Heart right ventricle (tissue), 16 donors: ENCODE measurements around the gene DGKA. TPM values are rescaled to one million over a fixed set of nuclear protein-coding genes. Genes with fewer than 3 reads are reported as not detected.

Experiments
- ATAC-seq, 8 donors: fragments of 200-7000 bp; cut with Tn5 transposase; one replicate each; pipeline ENCODE4 v1.9.1; 2020; ENCODE audit warnings: mild to moderate bottlenecking in 8 of 8, moderate library complexity in 8 of 8, moderate number of reproducible peaks in 1 of 8
- DNase-seq, 2 donors: peaks; one replicate each; pipeline ENCODE4 v3.0.0-alpha.2; 2020
- H3K27ac ChIP-seq, 10 donors: fragments of 200-600 bp; sonication (generic) in 2 of 10; one replicate each; pipeline versions ENCODE4 v1.5.0 to v1.8.0; 2020 to 2022; ENCODE audit warnings: mild to moderate bottlenecking in 3 of 10
- H3K27me3 ChIP-seq, 7 donors: fragments of 200-600 bp; one replicate each; pipeline ENCODE4 v1.8.0; 2021 to 2022; ENCODE audit warnings: mild to moderate bottlenecking in 2 of 7
- H3K36me3 ChIP-seq, 9 donors: fragments of 200-600 bp; sonication (generic) in 1 of 9; one replicate each; pipeline versions ENCODE4 v1.5.0 to v1.8.0; 2020 to 2022; ENCODE audit warnings: mild to moderate bottlenecking in 2 of 9
- H3K4me1 ChIP-seq, 9 donors: fragments of 200-600 bp; sonication (generic) in 1 of 9; one replicate each; pipeline versions ENCODE4 v1.5.0 to v1.8.0; 2020 to 2022; ENCODE audit warnings: mild to moderate bottlenecking in 4 of 9
- H3K4me3 ChIP-seq, 10 donors: fragments of 200-600 bp; sonication (generic) in 2 of 10; one replicate each; pipeline versions ENCODE4 v1.5.0 to v1.8.0; 2020 to 2022; ENCODE audit warnings: mild to moderate bottlenecking in 7 of 10, moderate library complexity in 2 of 10
- H3K9me3 ChIP-seq, 11 donors: fragments of 200-600 bp in 10 of 11; sonication (generic) in 2 of 11; one replicate each; pipeline versions ENCODE4 v1.5.0 to v1.8.0; 2013 to 2022; ENCODE audit warnings: mild to moderate bottlenecking in 2 of 11, control low read depth in 1 of 11, moderate library complexity in 1 of 11
- WGBS, 2 donors: extraction: QIAGEN DNeasy Blood & Tissue Kit; methylation state at CpG; one replicate each; pipeline ENCODE4 v1.1.7; 2013; ENCODE audit warnings: inconsistent platforms in 1 of 2; 5-methylcytosine and 5-hydroxymethylcytosine counted together
- intact Hi-C, 10 donors: fragments of 100-400 bp; cut with DNase I; formaldehyde crosslinking; loops; one replicate each; pipeline versions ENCODE4 v1.11.1 to v1.14.2; 2022
- polyA plus RNA-seq, 2 donors: library from polyadenylated mRNA; stranded (reverse); fragments of 200-250 nt; gene quantifications; one replicate each; pipeline ENCODE4 v1.2.3, GENCODE V29; 2013
- total RNA-seq, 10 donors: library from RNA; stranded (reverse); fragmentation: NEBNext Ultra II Directional in 3 of 10; extraction: Animal tissue kit (Norgen Biotek cat#: 25700) in 3 of 10; gene quantifications; one replicate each; pipeline versions ENCODE4 v1.2.1 to v1.2.4, GENCODE V29; 2021 to 2023
- TF ChIP-seq, protein P1 (sequence below), 9 donors: fragments of 200-600 bp; sonication (generic) in 2 of 9; IDR thresholded peaks; one replicate each; pipeline versions ENCODE4 v1.5.0 to v1.8.0; 2021 to 2022; ENCODE audit warnings: antibody characterized with exemption in 9 of 9, mild to moderate bottlenecking in 5 of 9, moderate library complexity in 1 of 9
- donor health status: Arrhythmogenic right ventricular cardiomyopathy.
- donor health status: ischemic (EF 13 %, LVEDD 7.1; RV severe dilation, severe dysfunction).
- donor health status: healthy with polysubstance abuse.
- donor health status: DM: no; HTN: yes; CAD: no.
- donor health status: DM: no; HTN: no; CAD: no.
- donor health status: ischemic (EF 25% LVEDD 6.9; RV normal size, moderate dysfunction).
- donor health status: ischemic (EF 25% LVEDD 5.7; RV mildly dilated, moderate dysfunction).
- donor health status: healthy.
- donor health status: DM: yes; HTN: yes; CAD: no.
- donor health status: Ischemic cardiomyopathy.
- donor health status: ischemic (EF 35%, LVEDD 5.7; RV mildly dilated, moderate dysfunction).
- donor health status: nonischemic (EF 11% LVEDD 7.7; RV severe dilation, severe dysfunction).
- donor health status: DM: yes; HTN: yes; CAD: no.
- donor health status: PGD.
- donor health status: ischemic (EF 29% LVEDD 5.4; RV normal size, mild dysfunction).
- donor health status: nonischemic (EF 23%, LVEDD 6.1; RV moderate dilation, normal function).

Gene DGKA
- total and polyA plus RNA-seq, 12 donors: 4.6 to 17.3 (median 7.3) TPM

DNA sequence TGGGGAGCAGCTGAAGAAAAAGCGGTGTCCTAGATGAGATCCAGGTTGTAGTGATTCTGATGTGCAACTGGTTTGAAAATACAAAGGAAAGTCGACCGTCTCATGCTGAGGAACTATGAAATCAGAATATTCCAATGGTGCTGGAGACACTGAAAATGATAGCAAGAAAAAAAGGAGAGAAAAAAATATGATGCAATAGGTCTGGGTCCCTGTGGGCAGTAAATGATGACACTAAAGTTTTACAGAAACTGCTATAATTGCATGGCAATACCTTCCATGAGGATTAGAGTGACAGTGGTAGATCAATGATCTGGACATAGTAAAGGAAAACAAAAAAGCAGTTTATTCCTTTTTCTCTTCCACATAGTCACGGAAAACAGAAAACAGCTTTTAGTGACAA, 5.6 kb upstream of the DGKA start:
- TF ChIP-seq, protein P1, sequence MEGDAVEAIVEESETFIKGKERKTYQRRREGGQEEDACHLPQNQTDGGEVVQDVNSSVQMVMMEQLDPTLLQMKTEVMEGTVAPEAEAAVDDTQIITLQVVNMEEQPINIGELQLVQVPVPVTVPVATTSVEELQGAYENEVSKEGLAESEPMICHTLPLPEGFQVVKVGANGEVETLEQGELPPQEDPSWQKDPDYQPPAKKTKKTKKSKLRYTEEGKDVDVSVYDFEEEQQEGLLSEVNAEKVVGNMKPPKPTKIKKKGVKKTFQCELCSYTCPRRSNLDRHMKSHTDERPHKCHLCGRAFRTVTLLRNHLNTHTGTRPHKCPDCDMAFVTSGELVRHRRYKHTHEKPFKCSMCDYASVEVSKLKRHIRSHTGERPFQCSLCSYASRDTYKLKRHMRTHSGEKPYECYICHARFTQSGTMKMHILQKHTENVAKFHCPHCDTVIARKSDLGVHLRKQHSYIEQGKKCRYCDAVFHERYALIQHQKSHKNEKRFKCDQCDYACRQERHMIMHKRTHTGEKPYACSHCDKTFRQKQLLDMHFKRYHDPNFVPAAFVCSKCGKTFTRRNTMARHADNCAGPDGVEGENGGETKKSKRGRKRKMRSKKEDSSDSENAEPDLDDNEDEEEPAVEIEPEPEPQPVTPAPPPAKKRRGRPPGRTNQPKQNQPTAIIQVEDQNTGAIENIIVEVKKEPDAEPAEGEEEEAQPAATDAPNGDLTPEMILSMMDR (IDR thresholded peaks at IDR 0.05): no peak
- Histone ChIP-seq H3K4me1 (peaks cover 4 to 51% (median 25%) of the 10 kb centered on the region in 9 donors), H3K9me3 (no peaks in the 10 kb centered on the region), H3K4me3 (no peak overlapping the region), H3K27ac (no peak overlapping the region), H3K36me3 (peaks cover 0 to 33% (median 0%) of the 10 kb centered on the region in 9 donors), H3K27me3 (no peaks in the 10 kb centered on the region)
- ATAC-seq: no peak
- WGBS, 2 donors: 83 to 84% methylated on average over 4 of the region's 4 CpGs
- DNase-seq: no peak
- intact Hi-C loops: loop anchor here in 7 of 10 donors (5.0 kb wide), 6 partner anchors 47 to 117 kb away; partner anchors contain the start of genes DNAJC14 (in 2 of the 7), RAB5B (in 1 of the 7) and RPS26 (in 1 of the 7)

DNA sequence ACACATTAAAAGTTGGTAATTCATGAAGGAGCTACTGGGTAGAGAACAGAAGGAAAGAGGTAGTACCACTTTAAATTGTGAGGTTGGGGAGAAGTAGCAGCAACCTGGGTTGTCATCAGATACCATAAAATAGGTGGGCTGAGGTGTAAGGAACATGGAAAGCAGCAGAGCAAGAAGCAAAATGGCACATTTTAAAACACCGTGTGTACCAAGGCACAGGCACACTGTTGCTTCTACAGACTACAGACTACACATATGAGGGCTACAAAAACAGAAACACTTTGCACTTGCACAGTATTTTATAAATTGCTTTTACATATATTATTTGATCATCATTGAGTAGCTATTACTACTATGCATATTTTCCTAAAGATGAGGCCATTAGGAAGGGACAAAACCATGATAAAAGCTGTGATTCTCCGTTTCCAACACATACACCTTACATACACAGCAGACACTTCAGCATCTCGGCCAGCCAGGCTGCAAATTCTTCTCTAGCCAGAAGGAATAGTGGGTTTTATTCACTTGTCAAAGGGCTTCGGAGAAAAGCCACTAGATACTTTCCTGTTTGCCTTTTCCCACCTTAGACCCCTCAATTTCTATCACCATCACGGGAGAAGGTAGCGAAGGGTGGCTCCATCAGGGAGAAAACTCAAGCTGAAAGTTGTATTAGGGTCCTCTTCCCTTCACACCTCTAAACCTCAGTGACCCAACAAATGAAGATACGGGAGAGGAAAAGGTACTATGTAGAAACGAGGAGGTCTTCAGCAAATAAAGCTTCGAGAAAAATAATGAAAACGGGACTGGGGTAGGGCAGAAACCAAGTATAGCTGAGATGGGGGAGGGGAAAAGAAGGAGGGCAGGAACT, 4.9 kb upstream of the DGKA start:
- Histone ChIP-seq H3K4me3 (peak overlapping the region; percentile 69 to 100 (median 85)), H3K9me3 (no peaks in the 10 kb centered on the region), H3K27me3 (no peaks in the 10 kb centered on the region), H3K27ac (peak overlapping the region; percentile 88 to 99 (median 96)), H3K4me1 (peaks cover 4 to 54% (median 32%) of the 10 kb centered on the region in 9 donors), H3K36me3 (peaks cover 0 to 33% (median 0%) of the 10 kb centered on the region in 9 donors)
- 16 to 18% methylated on average over 10 of the region's 10 CpGs for WGBS, 2 donors
- TF ChIP-seq, protein P1 (IDR thresholded peaks at IDR 0.05): no peak
- DNase-seq (no peak), ATAC-seq (no peak)
- intact Hi-C loops: loop anchor here in 7 of 10 donors (2.0 to 5.0 kb wide), 8 partner anchors 46 to 116 kb away; partner anchors contain the start of genes DNAJC14 (in 2 of the 7), RAB5B (in 1 of the 7) and RPS26 (in 1 of the 7)

DNA sequence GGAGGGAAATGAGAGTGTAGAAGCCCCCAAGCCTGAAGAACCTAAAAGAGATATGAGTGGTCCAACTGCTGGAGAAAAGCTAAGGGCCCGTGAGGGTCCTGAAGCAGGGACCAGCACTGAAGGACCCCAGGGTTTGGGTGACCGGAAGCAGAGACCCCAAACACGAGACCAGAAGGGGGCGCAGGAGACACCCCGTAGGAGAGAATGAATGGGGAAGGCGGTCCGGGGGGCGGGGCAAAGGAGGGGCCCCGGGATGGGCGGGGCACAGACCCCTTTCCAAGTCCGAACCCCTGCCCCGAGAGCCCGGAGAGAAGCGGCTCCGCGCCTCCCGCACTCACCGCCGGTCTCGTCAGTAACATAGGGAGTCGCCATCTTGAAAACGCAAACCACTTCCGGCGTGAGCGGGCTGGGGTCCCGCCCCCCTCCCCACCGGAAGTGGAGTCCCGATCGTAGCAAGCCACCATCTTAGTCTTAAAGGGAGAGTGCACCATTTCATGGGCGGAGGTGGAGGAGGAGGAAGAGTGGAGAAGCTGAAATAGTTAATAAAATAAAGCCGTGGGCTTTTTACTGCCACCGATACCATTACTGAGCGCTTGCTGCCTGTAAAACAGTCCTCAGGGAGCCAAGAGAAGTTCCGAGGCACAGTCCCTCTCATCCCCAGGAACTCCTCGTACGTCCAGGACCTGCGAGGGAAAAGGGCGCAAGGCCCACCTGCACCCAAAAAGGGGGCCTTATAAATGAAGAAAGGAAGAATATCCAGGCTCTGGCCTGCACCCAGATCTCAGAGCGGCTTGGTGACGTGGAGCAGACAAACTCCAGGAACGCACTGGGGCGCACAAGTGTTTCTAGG, 4.0 kb upstream of the DGKA start:
- H3K27ac ChIP-seq: peak overlapping the region; percentile 88 to 99 (median 96)
- no peaks in the 10 kb centered on the region for H3K9me3 ChIP-seq
- H3K36me3 ChIP-seq: peaks cover 0 to 28% (median 0%) of the 10 kb centered on the region in 9 donors
- peaks cover 4 to 57% (median 37%) of the 10 kb centered on the region in 9 donors for H3K4me1 ChIP-seq
- intact Hi-C loops: loop anchor here in 7 of 10 donors (1.0 to 5.0 kb wide), 11 partner anchors 45 to 115 kb away; partner anchors contain the start of genes DNAJC14 (in 5 of the 7), RPS26 (in 2 of the 7) and RAB5B (in 1 of the 7)
- WGBS, 2 donors: 0 to 1% methylated on average over 42 of the region's 42 CpGs
- no peaks in the 10 kb centered on the region for H3K27me3 ChIP-seq
- peak; percentile 84 to 91 for DNase-seq
- TF ChIP-seq, protein P1 (IDR thresholded peaks at IDR 0.05): peak; percentile 50 to 92 (median 79)
- peak overlapping the region; percentile 69 to 100 (median 85) for H3K4me3 ChIP-seq
- peak; percentile 87 to 93 (median 92) for ATAC-seq
